GM19438 (cell line): ENCODE results near the gene IGFLR1.

Experiments used
- ATAC-seq: cut with Tn5 transposase; IDR thresholded peaks from one replicate; pipeline ENCODE4 v1.9.1; 2021; ENCODE audit warnings: low read depth; ENCODE audit not compliant: unreplicated experiment

Gene IGFLR1

DNA sequence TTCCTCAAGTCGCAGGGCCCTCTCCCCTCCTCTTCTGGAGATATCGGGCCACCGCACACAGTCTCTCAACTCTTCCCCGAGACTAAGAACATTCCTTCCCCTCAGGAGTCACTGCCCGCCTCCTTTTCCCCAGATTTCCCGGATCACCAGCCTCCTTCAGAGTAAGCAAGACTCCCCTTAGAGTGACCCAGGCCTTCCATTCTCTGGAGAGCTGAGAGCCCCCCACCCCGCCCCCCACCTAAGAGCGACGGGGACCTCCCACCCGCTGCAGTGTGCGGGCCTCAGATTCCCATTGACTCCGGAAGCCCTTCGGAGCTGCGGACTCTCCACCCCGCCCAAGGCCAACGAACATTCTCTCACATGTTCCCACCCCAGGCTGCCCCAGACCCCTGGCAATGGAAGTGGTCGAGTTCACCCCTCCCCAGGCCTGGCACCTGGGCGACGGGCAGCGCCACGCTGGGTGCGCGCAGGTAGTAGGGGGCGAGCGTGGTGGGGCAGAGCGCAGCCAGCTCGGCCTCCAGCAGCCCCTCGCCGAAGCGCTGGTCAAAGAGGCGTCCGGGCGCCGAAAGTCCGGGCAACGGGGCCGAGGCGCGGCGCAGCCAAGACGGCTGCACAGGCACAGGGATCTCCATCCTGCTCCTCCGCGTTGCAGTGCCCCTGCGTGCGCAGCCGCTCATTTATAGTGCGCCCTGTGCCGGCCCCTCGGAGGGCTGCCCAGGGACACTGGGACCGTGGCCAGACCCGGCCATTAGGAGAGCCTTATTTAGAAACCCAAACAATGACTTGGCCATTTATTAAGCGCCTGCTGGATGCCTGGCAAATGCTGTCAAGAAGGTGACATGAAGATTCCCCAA is 14.4 kb upstream of the IGFLR1 start, which contains the start of gene HSPB6:
Gene HSPB6 (minus strand): TSS at position 653 of the 854 bp plus-strand sequence. CDS start 21 bp downstream, at position 632.
- no peak for ATAC-seq

- ATAC-seq, result no peak
Observed at GRCh38 chr19:35755550-35756376, 13.5 kb upstream of the IGFLR1 start.

GRCh38 chr19:35755131-35755549 is 12.9 kb upstream of the IGFLR1 start:
- ATAC-seq, result no peak

- no peak for ATAC-seq
Observed at GRCh38 chr19:35754370-35755130, 12.3 kb upstream of the IGFLR1 start.

GRCh38 chr19:35753634-35754369 is 11.6 kb upstream of the IGFLR1 start:
- ATAC-seq, result no peak

- no peak for ATAC-seq
Observed at GRCh38 chr19:35752746-35753350, 10.6 kb upstream of the IGFLR1 start.

GRCh38 chr19:35751839-35752745 is 9.8 kb upstream of the IGFLR1 start:
- no peak for ATAC-seq

GRCh38 chr19:35750167-35750566 is 7.9 kb upstream of the IGFLR1 start:
- no peak for ATAC-seq

- peak; percentile 65 for ATAC-seq
Observed at GRCh38 chr19:35748106-35749020, 6.1 kb upstream of the IGFLR1 start, which contains the start of gene LIN37. Gene LIN37, plus strand, starts transcription at chr19:35748576. Its CDS starts 149 bp downstream, at chr19:35748725.

DNA sequence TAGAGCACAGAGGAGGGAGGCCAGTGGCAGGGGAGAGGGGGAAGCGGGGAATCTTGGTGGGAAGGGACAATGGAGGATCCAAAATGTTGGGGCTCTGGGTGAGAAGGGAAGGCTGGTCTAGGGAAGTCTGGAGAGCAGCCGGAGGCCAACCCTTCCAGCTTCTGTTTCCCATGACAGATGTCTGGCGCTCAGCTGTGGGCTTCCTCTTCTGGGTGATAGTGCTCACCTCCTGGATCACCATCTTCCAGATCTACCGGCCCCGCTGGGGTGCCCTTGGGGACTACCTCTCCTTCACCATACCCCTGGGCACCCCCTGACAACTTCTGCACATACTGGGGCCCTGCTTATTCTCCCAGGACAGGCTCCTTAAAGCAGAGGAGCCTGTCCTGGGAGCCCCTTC is 4.3 kb upstream of the IGFLR1 start:
- no peak for ATAC-seq

- ATAC-seq, result no peak
Observed at GRCh38 chr19:35746087-35746462, 3.8 kb upstream of the IGFLR1 start.

GRCh38 chr19:35745328-35746086 is 3.3 kb upstream of the IGFLR1 start, which contains the start of the genes PSENEN and U2AF1L4:
Gene PSENEN, plus strand, starts transcription at chr19:35745651. Its CDS starts 280 bp downstream, at chr19:35745931.
Gene U2AF1L4, minus strand, starts transcription at chr19:35745418. Its CDS starts 27 bp downstream, at chr19:35745391.
- ATAC-seq, result peak; percentile 36

DNA sequence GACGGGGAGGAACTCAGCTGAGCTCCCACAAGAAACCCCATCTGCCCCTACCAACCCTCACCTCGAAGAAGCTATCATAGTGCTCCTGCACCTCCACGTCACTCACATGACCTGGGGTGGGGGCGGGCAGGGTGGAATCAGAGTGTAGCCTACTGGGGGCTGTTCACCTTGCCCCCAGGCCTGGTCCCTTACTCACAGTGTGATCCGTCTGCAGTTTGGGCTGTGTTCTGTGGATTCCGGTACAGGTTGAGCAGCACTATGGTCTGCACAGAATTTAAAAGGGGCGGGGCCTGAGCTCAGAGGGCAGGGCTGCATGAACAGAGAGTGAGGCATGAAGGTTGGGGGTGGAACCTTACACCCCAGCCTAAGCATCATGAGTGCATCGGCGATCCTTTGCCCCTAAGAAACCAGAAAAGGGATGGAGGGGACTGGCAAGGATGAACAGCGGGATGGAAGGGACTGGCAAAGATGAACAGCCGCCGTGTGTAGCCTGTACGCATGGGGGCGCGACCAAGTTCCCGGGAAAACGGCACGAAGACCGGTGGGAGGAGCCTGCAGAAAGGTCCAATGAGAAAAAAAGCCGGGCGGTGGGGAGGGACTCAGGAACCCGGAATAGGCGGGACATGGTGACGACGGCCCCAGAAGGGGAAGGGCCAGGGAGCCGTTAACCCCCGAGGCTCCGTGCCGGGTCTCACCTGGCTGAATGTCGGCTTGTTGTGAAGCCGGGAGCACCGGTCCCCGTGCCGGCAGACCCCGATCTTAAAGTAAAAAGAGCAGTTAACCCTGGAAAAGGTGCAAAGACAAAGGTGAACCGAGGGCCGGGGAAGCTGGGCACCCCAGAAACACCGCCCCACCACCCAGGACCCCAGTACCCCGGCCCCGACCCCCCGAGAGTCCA is 2.4 kb upstream of the IGFLR1 start:
- ATAC-seq, result peak; percentile 36

DNA sequence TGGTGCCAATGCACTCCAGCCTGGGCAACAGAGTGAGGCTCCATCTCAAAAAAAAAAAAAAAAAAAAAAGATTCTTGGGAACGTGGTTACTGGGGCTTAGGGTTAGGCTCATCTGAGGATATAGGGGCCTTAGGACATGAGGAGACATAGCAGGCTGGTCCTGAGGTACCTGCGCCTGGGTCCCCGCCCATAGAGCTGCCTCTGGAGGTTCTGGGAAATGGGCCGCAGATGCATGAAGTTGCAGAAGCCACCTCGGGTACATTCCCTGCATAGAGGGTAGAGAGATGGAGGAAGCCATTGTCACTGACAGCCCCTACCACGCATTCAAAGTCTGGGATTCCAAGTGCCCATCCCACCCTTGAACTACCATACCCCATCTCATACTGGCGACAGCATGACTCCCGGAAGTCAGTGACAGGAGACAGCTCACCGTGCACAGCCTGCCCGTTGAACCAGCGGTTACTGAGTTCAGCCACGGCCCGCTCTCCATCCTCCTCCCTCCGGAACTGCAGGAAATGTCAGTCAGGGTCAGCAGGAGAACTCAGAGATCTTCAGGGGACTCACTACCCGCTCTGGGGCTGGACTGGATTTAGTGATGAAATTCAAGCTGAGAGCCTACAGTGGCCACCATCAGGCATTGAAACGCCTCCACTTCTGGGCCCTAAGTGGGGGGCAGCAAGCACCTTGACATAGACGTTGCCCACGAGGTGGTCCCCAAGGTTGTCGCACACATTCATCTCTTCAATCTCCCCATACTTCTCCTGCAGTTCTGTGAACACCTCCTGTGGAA is 1.6 kb upstream of the IGFLR1 start:
- no peak for ATAC-seq

- ATAC-seq, result no peak
Observed at GRCh38 chr19:35741203-35741515, 1.1 kb downstream of the IGFLR1 start.
